ENCODE data around the gene TP53BP1.

TP53BP1 gene

DNA sequence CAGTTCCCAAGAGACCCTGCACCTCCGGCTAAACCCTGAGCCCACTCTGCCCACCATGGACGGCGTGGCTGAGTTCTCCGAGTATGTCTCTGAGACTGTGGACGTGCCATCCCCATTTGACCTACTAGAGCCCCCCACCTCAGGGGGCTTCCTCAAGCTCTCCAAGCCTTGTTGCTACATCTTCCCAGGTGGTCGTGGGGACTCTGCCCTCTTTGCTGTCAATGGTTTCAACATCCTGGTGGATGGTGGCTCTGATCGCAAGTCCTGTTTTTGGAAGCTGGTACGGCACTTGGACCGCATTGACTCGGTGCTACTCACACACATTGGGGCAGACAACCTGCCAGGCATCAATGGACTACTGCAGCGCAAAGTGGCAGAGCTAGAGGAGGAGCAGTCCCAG, 28.5 kb upstream of the TP53BP1 start:
- no peaks in the 10 kb centered on the region for H3K27me3 ChIP-seq
- H3K36me3 ChIP-seq = peaks cover 61% of the 10 kb centered on the region
- H3K9ac ChIP-seq = no peak overlapping the region
- H4K20me1 ChIP-seq = 0 out of 2 replicates have a peak, but pooled peaks cover 11% of the 10 kb centered on the region
- H3K4me1 ChIP-seq = peaks cover 68% of the 10 kb centered on the region
- H3K4me2 ChIP-seq = no peak overlapping the region
- 0 out of 2 replicates have a peak overlapping the region, but pooled peaks have one; percentile 94 for H3K27ac ChIP-seq
- no peak for TF ChIP-seq Cebpa-rat (IDR thresholded peaks at IDR 0.05)
- H3K4me3 ChIP-seq = no peak overlapping the region
- H3K9me3 ChIP-seq = peaks cover 21% of the 10 kb centered on the region

DNA sequence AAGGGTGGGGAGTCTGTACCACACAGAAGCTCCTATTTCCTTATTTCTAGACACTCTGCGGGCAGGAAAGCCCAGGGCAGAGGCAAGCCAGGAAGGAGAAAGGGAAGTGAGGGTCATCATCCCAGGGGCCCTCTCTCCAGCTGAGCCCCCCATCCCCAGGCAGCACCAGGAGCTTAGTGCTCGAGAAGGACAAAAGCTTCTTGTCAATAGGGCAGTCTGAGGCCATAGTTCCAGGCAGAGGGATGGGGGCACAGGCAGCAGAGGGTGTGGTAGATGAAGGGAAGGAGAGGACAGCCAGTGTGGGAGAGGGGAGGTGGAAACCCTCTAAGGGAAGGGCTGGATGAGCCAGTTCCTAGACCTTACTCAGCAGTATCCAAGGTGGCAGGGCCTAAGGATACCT, 27.2 kb upstream of the TP53BP1 start:
- TF ChIP-seq Cebpa-rat (IDR thresholded peaks at IDR 0.05) = no peak
- Histone ChIP-seq H3K4me2 (peak overlapping the region; percentile 99), H3K4me3 (peak overlapping the region; percentile 80), H3K4me1 (peaks cover 77% of the 10 kb centered on the region), H3K36me3 (peaks cover 48% of the 10 kb centered on the region), H3K27ac (peak overlapping the region; percentile 94), H3K27me3 (no peaks in the 10 kb centered on the region), H4K20me1 (0 out of 2 replicates have a peak, but pooled peaks cover 11% of the 10 kb centered on the region), H3K9ac (peak overlapping the region; percentile 81), H3K9me3 (peaks cover 21% of the 10 kb centered on the region)

DNA sequence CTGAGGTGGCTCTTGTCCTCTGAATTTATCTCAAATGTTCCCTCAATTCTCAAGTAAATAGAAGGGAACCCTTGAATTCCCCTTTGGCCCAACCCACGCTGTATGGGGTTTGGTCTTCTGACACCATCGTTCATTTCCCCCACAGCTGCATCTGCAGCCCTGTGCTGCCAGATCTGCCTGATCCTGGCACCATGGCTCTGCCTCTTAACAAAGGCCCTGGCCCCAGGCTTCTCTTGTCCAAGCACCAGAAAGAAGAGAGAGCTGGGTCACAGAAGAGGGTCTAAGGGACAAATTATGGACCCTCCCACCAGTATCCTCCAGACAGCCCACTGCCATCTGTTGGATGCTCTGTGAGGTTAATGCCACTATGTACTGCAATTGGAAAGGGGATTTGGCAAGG, 26.2 kb upstream of the TP53BP1 start:
- 0 out of 2 replicates have a peak, but pooled peaks cover 5% of the 10 kb centered on the region for H4K20me1 ChIP-seq
- H3K4me3 ChIP-seq = peak overlapping the region; percentile 80
- H3K4me2 ChIP-seq = peak overlapping the region; percentile 99
- H3K27me3 ChIP-seq = no peaks in the 10 kb centered on the region
- no peak for TF ChIP-seq Cebpa-rat (IDR thresholded peaks at IDR 0.05)
- H3K27ac ChIP-seq = peak overlapping the region; percentile 94
- peaks cover 77% of the 10 kb centered on the region for H3K4me1 ChIP-seq
- peak overlapping the region; percentile 81 for H3K9ac ChIP-seq
- H3K9me3 ChIP-seq = peaks cover 20% of the 10 kb centered on the region
- H3K36me3 ChIP-seq = peaks cover 39% of the 10 kb centered on the region

DNA sequence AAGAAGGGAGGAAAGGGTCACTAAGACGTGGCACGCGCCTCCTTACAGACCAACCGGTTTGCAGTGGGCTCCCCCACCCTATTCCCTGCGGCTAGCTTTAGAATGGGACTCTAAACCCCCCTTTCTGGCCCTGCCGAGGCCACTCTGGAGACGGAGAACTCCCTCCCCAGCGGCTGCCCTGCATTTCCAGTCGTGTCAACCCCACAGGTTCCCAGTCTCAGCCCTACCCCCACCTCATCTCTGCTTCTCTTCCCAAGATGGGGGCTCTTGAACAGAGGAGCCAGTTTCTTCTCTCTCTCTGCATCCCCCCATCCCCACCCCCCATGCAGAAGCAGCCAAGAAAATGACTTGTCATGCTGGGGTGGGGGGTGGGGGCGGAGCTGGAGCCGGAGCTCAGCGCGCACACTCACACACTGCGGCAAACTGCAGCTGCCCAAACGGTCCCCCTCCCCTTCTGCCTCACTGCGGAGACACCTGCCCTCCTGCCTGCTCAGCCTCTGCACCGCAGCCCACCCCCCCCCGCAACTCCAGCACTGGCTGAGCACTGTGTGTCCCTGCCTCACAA, 25.3 kb upstream of the TP53BP1 start:
- peaks cover 30% of the 10 kb centered on the region for H3K36me3 ChIP-seq
- H3K9ac ChIP-seq = peak overlapping the region; percentile 81
- peak overlapping the region; percentile 99 for H3K4me2 ChIP-seq
- H3K4me3 ChIP-seq = peak overlapping the region; percentile 80
- H3K9me3 ChIP-seq = peaks cover 12% of the 10 kb centered on the region
- peaks cover 77% of the 10 kb centered on the region for H3K4me1 ChIP-seq
- H3K27ac ChIP-seq = peak overlapping the region; percentile 94
- no peak for TF ChIP-seq Cebpa-rat (IDR thresholded peaks at IDR 0.05)
- H3K27me3 ChIP-seq = no peaks in the 10 kb centered on the region
- H4K20me1 ChIP-seq = 0 out of 2 replicates have a peak, but pooled peaks cover 5% of the 10 kb centered on the region

DNA sequence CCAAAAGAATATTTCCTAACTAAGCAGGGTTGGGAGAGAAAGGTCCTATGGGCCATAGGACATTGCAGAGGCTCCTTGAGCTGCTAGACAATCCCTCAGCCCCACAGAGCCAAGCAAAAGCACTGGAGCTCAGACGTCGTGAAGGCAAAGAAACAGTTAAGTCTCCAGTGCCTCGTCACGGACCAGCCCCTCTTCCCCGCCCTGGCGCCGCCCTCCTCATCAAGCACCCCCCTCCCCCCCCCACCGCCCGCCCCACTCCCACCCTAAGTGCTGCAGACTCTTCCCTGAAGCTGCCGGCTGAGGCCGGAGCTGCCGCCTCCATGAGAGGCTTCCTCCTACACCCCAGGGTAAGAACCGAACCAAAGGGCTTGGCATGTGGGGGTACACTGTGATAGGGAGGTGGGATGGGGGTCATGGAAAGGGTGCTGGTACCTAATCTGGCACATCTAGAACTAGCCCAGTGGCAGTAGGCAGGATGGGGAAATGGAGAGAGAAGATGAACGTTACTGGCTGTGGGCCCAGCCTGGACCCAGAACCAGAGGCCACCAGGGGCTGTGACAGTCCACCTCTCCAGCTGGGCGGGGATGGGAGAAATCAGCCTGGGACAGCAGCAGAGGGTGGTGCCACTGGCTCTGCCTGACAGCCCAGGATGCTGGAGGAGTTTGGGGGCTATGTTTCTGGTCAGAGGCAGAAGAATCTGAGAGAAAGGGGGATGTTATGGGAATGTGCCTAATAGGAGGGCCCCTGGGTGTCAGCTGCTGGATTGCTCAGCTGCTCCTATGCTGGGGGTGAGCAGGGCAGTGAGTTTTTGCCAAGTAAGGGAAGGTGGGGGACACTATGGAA, 24.6 kb upstream of the TP53BP1 start, which contains the start of gene MAP1A:
Gene MAP1A (plus strand): TSS at position 255 of the 843 bp plus-strand sequence. CDS start 3,866 bp downstream, outside the sequence.
- peaks cover 23% of the 10 kb centered on the region for H3K36me3 ChIP-seq
- peaks cover 77% of the 10 kb centered on the region for H3K4me1 ChIP-seq
- H3K4me3 ChIP-seq = peak within 1 kb of the TSS; percentile 80
- H3K27me3 ChIP-seq = no peaks in the 10 kb centered on the region
- H3K4me2 ChIP-seq = peak within 1 kb of the TSS; percentile 99
- no peak for TF ChIP-seq Cebpa-rat (IDR thresholded peaks at IDR 0.05)
- H3K27ac ChIP-seq = peak within 1 kb of the TSS; percentile 94
- peaks cover 6% of the 10 kb centered on the region for H3K9me3 ChIP-seq
- H4K20me1 ChIP-seq = 0 out of 2 replicates have a peak, but pooled peaks cover 5% of the 10 kb centered on the region
- peak within 1 kb of the TSS; percentile 81 for H3K9ac ChIP-seq

DNA sequence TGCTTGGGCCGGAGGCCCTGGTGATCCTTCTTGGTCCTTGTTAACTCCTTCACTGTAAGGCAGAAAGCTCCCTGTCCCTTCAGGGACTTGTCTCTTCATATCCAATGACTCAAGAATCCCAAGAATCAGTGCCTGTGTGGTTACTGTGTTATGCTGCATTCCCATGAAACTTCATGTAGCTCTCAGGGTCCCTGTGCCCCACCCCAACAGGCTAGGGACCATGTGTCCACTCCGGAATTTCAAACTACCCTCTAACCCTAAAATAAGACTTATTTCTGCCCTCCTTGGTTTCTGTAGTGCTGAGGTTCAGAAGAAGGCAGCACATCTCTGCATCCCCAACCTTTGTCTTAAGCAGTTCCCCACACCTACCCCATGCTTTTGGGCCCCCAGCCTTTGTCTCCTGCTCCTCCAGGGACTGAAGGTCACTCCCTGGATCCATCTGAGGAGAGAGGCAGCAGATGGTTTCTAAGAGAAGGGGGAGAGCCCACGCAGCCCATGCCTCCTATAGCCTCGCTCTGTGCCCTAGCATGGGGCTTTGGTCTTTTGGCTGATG, 23.9 kb upstream of the TP53BP1 start:
- H3K36me3 ChIP-seq = peaks cover 16% of the 10 kb centered on the region
- peak overlapping the region; percentile 80 for H3K4me3 ChIP-seq
- no peaks in the 10 kb centered on the region for H4K20me1 ChIP-seq
- peak overlapping the region; percentile 99 for H3K4me2 ChIP-seq
- H3K9ac ChIP-seq = peak overlapping the region; percentile 81
- no peaks in the 10 kb centered on the region for H3K27me3 ChIP-seq
- peaks cover 2% of the 10 kb centered on the region for H3K9me3 ChIP-seq
- TF ChIP-seq Cebpa-rat (IDR thresholded peaks at IDR 0.05) = no peak
- peak overlapping the region; percentile 85 for H3K27ac ChIP-seq
- H3K4me1 ChIP-seq = peaks cover 78% of the 10 kb centered on the region

DNA sequence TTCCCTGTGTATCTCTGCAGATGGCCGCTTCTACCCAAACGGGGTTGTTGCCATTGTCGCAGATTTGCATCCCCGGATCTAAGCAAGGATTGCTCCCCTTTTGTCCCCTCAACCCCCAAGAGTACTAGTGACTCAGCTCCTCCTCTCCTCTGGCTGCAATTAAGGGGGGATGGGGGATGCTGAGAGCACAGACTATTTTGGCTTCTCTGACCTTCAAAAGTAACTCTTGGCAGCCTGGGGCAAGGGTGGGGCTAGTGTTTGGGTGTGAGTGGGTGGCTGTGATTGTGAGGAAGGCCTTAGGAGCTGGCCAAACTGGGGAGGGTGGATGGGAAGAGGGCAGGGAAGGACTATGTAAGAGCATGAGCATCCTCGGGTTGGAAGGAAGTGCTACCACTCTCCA, 23.2 kb upstream of the TP53BP1 start:
- H3K36me3 ChIP-seq = peaks cover 9% of the 10 kb centered on the region
- no peaks in the 10 kb centered on the region for H3K9me3 ChIP-seq
- peak overlapping the region; percentile 99 for H3K4me2 ChIP-seq
- H4K20me1 ChIP-seq = no peaks in the 10 kb centered on the region
- H3K4me3 ChIP-seq = peak overlapping the region; percentile 80
- H3K27ac ChIP-seq = peak overlapping the region; percentile 85
- H3K9ac ChIP-seq = peak overlapping the region; percentile 81
- no peak for TF ChIP-seq Cebpa-rat (IDR thresholded peaks at IDR 0.05)
- H3K27me3 ChIP-seq = no peaks in the 10 kb centered on the region
- peaks cover 85% of the 10 kb centered on the region for H3K4me1 ChIP-seq

DNA sequence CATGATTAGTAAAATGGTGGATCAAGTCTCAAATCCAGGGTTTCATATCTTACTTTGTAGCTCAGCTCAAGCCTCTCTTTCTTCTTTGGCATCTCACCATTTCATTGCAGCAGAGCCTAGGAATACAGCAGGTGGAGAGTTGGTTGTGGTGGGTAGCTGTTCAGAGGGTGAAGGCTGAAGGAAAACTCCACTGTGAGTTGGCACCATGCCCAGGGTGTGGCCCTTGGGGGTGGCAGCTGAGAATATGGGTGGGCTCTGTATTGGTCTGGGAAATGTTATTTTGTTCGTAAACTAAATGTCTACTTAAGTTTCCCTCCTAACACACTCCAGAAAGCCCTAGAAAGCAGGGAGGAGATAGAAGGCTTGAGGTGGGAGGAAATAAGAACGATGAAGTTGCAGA, 22.8 kb upstream of the TP53BP1 start:
- Histone ChIP-seq H3K9ac (peak overlapping the region; percentile 81; the same call in 1 of the 2 replicates), H3K4me2 (peak overlapping the region; percentile 99), H3K27ac (peak overlapping the region; percentile 85), H3K4me1 (peaks cover 85% of the 10 kb centered on the region), H4K20me1 (no peaks in the 10 kb centered on the region), H3K36me3 (peaks cover 4% of the 10 kb centered on the region), H3K9me3 (no peaks in the 10 kb centered on the region), H3K4me3 (peak overlapping the region; percentile 80; the same call in 1 of the 2 replicates), H3K27me3 (no peaks in the 10 kb centered on the region)
- TF ChIP-seq Cebpa-rat (IDR thresholded peaks at IDR 0.05) = no peak

DNA sequence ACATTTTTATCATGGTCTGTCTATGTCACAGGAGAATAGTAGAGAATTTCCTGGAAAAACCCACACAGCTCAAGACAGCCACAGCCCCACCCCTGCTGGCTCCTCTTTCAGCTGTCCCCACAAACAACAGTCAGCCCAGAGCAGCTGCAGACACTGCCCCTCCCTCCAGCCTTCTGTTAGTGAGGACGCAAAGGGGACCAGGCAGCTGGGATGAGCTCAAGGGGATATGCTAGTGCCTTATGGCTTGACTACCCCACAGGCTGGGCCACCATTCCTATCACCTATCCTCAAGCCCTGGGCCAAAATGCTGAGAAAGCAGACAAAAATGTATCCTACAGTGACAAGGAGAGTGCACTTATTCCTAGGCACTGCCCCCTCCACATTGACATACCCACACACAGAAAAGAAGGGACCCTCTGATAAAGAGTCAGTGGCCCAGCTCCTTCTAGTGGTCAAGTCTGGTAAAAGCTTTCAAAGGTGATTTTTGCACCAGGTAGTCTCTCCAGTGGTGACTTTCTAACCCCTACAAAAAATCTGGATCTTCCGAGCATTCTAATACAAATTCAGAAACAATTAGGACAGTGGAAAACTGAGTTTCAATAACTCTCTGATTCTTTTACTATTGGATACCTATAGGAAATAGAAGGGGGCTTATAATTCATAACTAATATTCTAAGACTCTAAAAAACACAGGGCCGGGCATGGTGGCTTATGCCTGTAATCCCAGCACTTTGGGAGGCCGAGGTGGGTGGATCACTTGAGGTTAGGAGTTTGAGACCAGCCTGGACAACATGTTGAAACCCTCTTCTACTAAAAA, 21.5 kb upstream of the TP53BP1 start:
- no peak for TF ChIP-seq Cebpa-rat (IDR thresholded peaks at IDR 0.05)
- peaks cover 76% of the 10 kb centered on the region for H3K4me1 ChIP-seq
- peak overlapping the region; percentile 85 for H3K27ac ChIP-seq
- H3K4me3 ChIP-seq = peak overlapping the region; percentile 46
- H3K9ac ChIP-seq = peak overlapping the region; percentile 26; the same call in 1 of the 2 replicates
- no peaks in the 10 kb centered on the region for H3K27me3 ChIP-seq
- H3K36me3 ChIP-seq = no peaks in the 10 kb centered on the region
- peak overlapping the region; percentile 99 for H3K4me2 ChIP-seq
- no peaks in the 10 kb centered on the region for H4K20me1 ChIP-seq
- no peaks in the 10 kb centered on the region for H3K9me3 ChIP-seq
